CD4-positive, alpha-beta T cell (primary cell): ENCODE measurements around the gene THBS2. TPM values are rescaled to one million over a fixed set of nuclear protein-coding genes. Genes with fewer than 3 reads are reported as not detected.

Experiments
- ATAC-seq: fragments of 200-7000 bp; cut with Tn5 transposase; one replicate; pipeline ENCODE4 v1.10.0; 2022; ENCODE audit warnings: mild to moderate bottlenecking; ENCODE audit not compliant: poor library complexity
- CTCF ChIA-PET: fragments of 350-600 bp; sonication (Branson Sonifier 250); formaldehyde crosslinking; loops from one replicate; lab custom pipeline; 2021; ENCODE audit warnings: antibody characterized with exemption, inconsistent platforms; lab: Charles Lee
- POLR2A ChIA-PET: fragments of 350-600 bp; sonication (Branson Sonifier 250); formaldehyde crosslinking; loops from one replicate; lab custom pipeline; 2021; ENCODE audit warnings: antibody characterized with exemption, inconsistent platforms; lab: Charles Lee
- DNase-seq, 14 experiments: peaks; one replicate each; pipeline ENCODE4 v3.0.0-alpha.2; 2013 to 2020; ENCODE audit warnings: mixed read lengths in 2 of 14
- H3K27ac ChIP-seq, 2 donors: one replicate each; pipeline versions ENCODE4 v1.5.1 to v1.7.0; 2013; ENCODE audit warnings: low read length in 2 of 2, low read depth in 1 of 2, mild to moderate bottlenecking in 1 of 2
- H3K27me3 ChIP-seq, 2 experiments: 1 replicate in 1 of 2; 2 replicates in 1 of 2; pipeline versions ENCODE4 v1.6.1 to v1.7.0; 2013; ENCODE audit warnings: low read length in 2 of 2, control low read depth in 1 of 2, mild to moderate bottlenecking in 1 of 2, moderate library complexity in 1 of 2; ENCODE audit not compliant: insufficient read depth in 2 of 2, control insufficient read depth in 1 of 2
- H3K36me3 ChIP-seq: one replicate; pipeline ENCODE4 v1.6.1; 2013; ENCODE audit warnings: low read length, control low read depth; ENCODE audit not compliant: insufficient read depth
- H3K4me1 ChIP-seq: one replicate; pipeline ENCODE4 v1.6.1; 2013; ENCODE audit warnings: low read length, control low read depth; ENCODE audit not compliant: insufficient read depth
- H3K4me3 ChIP-seq: one replicate; pipeline ENCODE4 v1.5.1; 2013; ENCODE audit warnings: mild to moderate bottlenecking, low read length, moderate library complexity
- H3K9me3 ChIP-seq, 2 experiments: 1 replicate in 1 of 2; 2 replicates in 1 of 2; pipeline versions ENCODE4 v1.6.1 to v1.7.0; 2013; ENCODE audit warnings: low read length in 2 of 2, mild to moderate bottlenecking in 2 of 2, control low read depth in 1 of 2, moderate library complexity in 1 of 2; ENCODE audit not compliant: control insufficient read depth in 1 of 2, insufficient read depth in 1 of 2
- H3K27ac Mint-ChIP-seq: one replicate; pipeline ENCODE4 v1.8.0; 2020; ENCODE audit warnings: mixed read lengths
- H3K27me3 Mint-ChIP-seq: one replicate; pipeline ENCODE4 v1.8.0; 2021; ENCODE audit warnings: mixed read lengths
- H3K36me3 Mint-ChIP-seq: one replicate; pipeline ENCODE4 v1.8.0; 2021; ENCODE audit warnings: low read depth, mixed read lengths
- H3K4me1 Mint-ChIP-seq: one replicate; pipeline ENCODE4 v1.8.0; 2021; ENCODE audit warnings: low read depth, mixed read lengths
- H3K4me3 Mint-ChIP-seq: one replicate; pipeline ENCODE4 v1.8.0; 2020; ENCODE audit warnings: mild to moderate bottlenecking, mixed read lengths
- H3K9me3 Mint-ChIP-seq: one replicate; pipeline ENCODE4 v1.8.0; 2020; ENCODE audit warnings: mixed read lengths
- intact Hi-C, 2 experiments: fragments of 100-400 bp; cut with DNase I in 1 of 2; cut with micrococcal nuclease in 1 of 2; formaldehyde crosslinking; loops; one replicate each; pipeline versions ENCODE4 v1.15.1 to v1.9.0; 2023 to 2025; cut with DNase I, micrococcal nuclease
- total RNA-seq, 174 experiments: library from RNA in 2 of 174; stranded (reverse) in 2 of 174; gene quantifications; one replicate each; pipeline ENCODE4 v1.2.3 and lab custom pipeline; 2021 to 2026
- TF ChIP-seq, protein P1 (sequence below): fragments of 200-600 bp; IDR thresholded peaks from one replicate; pipeline ENCODE4 v1.8.0; 2022; ENCODE audit warnings: antibody characterized with exemption, mild to moderate bottlenecking

Gene THBS2
- total RNA-seq, 2 experiments from 2014 or later: not detected

DNA sequence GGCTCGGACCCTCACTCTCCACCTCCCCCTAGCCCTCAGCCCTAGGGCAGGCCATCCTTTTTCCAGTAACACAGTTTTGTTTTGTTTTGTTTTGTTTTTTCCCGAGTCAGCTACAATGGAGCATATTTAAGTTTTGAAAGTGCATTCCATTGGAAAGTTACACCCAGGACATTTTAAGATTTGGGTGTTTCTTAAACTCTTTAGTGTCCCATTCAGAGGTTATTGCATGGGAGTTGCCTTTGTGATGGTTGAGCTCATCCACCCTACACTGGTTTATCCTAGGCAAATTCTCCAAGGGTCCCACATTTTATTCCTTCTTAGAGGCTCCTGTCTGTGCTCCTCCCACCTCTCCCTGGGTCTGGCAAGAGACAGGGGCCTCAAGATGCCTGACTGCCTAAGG, 58.9 kb downstream of the THBS2 start:
- Mint-ChIP-seq H3K36me3 (no peaks in the 10 kb centered on the region), H3K4me1 (no peaks in the 10 kb centered on the region), H3K27ac (no peak overlapping the region), H3K4me3 (no peak overlapping the region), H3K27me3 (peaks cover 12% of the 10 kb centered on the region), H3K9me3 (no peaks in the 10 kb centered on the region)
- H3K9me3 ChIP-seq: no peaks in the 10 kb centered on the region
- ChIA-PET POLR2A (interaction anchor here (0.6 kb wide), 1 partner anchor 1652 kb away, joined by 3 read pairs; no protein-coding TSS in a partner anchor), CTCF (no interaction called here)
- no peaks in the 10 kb centered on the region for H3K4me1 ChIP-seq
- H3K36me3 ChIP-seq: no peaks in the 10 kb centered on the region
- no peak overlapping the region for H3K27ac ChIP-seq
- H3K4me3 ChIP-seq: no peak overlapping the region
- ATAC-seq (no peak), DNase-seq (no peak)
- no peaks in the 10 kb centered on the region for H3K27me3 ChIP-seq
- intact Hi-C loops: no loop called here
- TF ChIP-seq, protein P1, sequence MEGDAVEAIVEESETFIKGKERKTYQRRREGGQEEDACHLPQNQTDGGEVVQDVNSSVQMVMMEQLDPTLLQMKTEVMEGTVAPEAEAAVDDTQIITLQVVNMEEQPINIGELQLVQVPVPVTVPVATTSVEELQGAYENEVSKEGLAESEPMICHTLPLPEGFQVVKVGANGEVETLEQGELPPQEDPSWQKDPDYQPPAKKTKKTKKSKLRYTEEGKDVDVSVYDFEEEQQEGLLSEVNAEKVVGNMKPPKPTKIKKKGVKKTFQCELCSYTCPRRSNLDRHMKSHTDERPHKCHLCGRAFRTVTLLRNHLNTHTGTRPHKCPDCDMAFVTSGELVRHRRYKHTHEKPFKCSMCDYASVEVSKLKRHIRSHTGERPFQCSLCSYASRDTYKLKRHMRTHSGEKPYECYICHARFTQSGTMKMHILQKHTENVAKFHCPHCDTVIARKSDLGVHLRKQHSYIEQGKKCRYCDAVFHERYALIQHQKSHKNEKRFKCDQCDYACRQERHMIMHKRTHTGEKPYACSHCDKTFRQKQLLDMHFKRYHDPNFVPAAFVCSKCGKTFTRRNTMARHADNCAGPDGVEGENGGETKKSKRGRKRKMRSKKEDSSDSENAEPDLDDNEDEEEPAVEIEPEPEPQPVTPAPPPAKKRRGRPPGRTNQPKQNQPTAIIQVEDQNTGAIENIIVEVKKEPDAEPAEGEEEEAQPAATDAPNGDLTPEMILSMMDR: no peak

DNA sequence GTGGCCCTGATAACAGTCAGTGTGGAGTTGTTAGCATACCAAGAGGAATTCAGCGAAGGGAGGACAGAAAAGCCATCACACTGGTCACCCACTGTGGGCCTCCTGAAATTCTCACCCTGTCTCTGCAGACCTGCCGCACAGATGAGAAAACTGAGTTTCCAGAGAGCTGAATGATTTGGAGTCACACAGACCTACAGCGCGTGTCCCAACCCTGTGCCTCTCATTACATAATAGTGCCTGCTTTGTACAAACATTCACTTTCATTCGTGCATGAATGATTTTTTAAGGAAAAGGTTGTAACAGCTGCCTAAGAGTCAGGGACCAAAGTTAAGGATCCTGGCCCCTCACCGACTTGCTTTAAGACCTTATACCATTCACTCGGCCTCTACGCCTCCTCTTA, 62.7 kb downstream of the THBS2 start:
- H3K4me1 ChIP-seq: no peaks in the 10 kb centered on the region

DNA sequence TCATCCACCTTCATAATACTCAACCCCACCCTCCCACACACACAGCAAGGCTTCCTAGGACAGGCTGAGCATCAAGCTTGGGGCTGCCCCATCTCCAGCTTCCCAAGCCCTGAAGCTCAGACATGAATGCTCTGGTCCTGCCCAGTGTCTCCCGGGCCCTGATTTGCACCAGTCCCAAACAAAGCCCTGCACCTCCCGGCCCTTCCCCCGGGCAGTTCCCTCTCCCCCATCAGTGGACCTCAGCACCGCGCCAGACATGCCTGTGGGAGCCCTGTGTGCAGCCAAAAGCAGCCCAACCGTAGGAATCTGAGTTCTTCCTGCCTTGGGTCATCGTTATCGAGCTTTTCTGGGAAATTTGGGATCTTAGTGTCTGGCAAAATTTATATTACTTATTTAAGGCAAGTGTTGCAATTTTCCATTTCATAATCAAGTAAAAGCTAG, 63.5 kb downstream of the THBS2 start:
- TF ChIP-seq, protein P1: no peak
- H3K27ac ChIP-seq: no peak overlapping the region
- ATAC-seq (no peak), DNase-seq (no peak)
- Mint-ChIP-seq H3K27ac (no peak overlapping the region), H3K9me3 (no peaks in the 10 kb centered on the region), H3K4me3 (no peak overlapping the region), H3K36me3 (no peaks in the 10 kb centered on the region), H3K4me1 (no peaks in the 10 kb centered on the region), H3K27me3 (peaks cover 12% of the 10 kb centered on the region)
- CTCF ChIA-PET: no interaction called here
- intact Hi-C loops: no loop called here
- H3K27me3 ChIP-seq: no peaks in the 10 kb centered on the region
- no peaks in the 10 kb centered on the region for H3K4me1 ChIP-seq
- no peaks in the 10 kb centered on the region for H3K36me3 ChIP-seq
- H3K9me3 ChIP-seq: peaks cover 0 to 5% of the 10 kb centered on the region in 2 experiments
- POLR2A ChIA-PET: no interaction called here
- no peak overlapping the region for H3K4me3 ChIP-seq

More for the DNA sequence above, 62.7 kb downstream of the THBS2 start:
- POLR2A ChIA-PET: no interaction called here
- H3K27ac Mint-ChIP-seq: no peak overlapping the region
- H3K9me3 Mint-ChIP-seq: no peaks in the 10 kb centered on the region
- no peaks in the 10 kb centered on the region for H3K36me3 ChIP-seq
- no peaks in the 10 kb centered on the region for H3K36me3 Mint-ChIP-seq
- CTCF ChIA-PET: no interaction called here
- no peaks in the 10 kb centered on the region for H3K4me1 Mint-ChIP-seq
- TF ChIP-seq, protein P1: no peak
- H3K27me3 ChIP-seq: no peaks in the 10 kb centered on the region
- H3K4me3 Mint-ChIP-seq: no peak overlapping the region
- no peak overlapping the region for H3K27ac ChIP-seq
- DNase-seq (no peak), ATAC-seq (no peak)
- peaks cover 12% of the 10 kb centered on the region for H3K27me3 Mint-ChIP-seq
- H3K9me3 ChIP-seq: peaks cover 0 to 5% of the 10 kb centered on the region in 2 experiments
- intact Hi-C loops: no loop called here
- no peak overlapping the region for H3K4me3 ChIP-seq
